HFFc6 (cell line): ENCODE data around the gene DHRS9. TPM values are rescaled to one million over a fixed set of nuclear protein-coding genes. Genes with fewer than 3 reads are reported as not detected.
A peak's percentile ranks its signal among the peaks of the same experiment; 100 is the strongest.

Source experiments
- DNase-seq: peaks from one replicate; pipeline ENCODE4 v3.0.0-alpha.2; 2018
- H3K27ac Mint-ChIP-seq: 2 replicates; pipeline ENCODE4 v1.8.0; 2020; ENCODE audit warnings: mild to moderate bottlenecking, mixed read lengths
- H3K27me3 Mint-ChIP-seq: 2 replicates; pipeline ENCODE4 v1.8.0; 2021; ENCODE audit warnings: mild to moderate bottlenecking, moderate library complexity, mixed read lengths; ENCODE audit not compliant: insufficient read depth
- H3K36me3 Mint-ChIP-seq: 2 replicates; pipeline ENCODE4 v1.8.0; 2021; ENCODE audit warnings: low read depth, mixed read lengths
- H3K4me1 Mint-ChIP-seq: 2 replicates; pipeline ENCODE4 v1.8.0; 2020; ENCODE audit warnings: low read depth, mixed read lengths
- H3K4me3 Mint-ChIP-seq: 2 replicates; pipeline ENCODE4 v1.8.0; 2020; ENCODE audit warnings: mild to moderate bottlenecking, moderate library complexity, mixed read lengths
- H3K9me3 Mint-ChIP-seq: 2 replicates; pipeline ENCODE4 v1.8.0; 2020; ENCODE audit warnings: mild to moderate bottlenecking, mixed read lengths
- CTCF ChIP-seq: fragments of 200-600 bp; sonication (generic); IDR thresholded peaks from 2 replicates; pipeline ENCODE4 v1.5.0; 2021; ENCODE audit warnings: antibody characterized with exemption, mild to moderate bottlenecking
- long read RNA-seq: library from polyadenylated mRNA; unstranded; transcript quantifications from one replicate; pipeline ENCODE4 v2.0.0, GENCODE V29; 2019
- total RNA-seq, 6 experiments: library from RNA; stranded (reverse); fragmentation: NEBNext Ultra II Directional; extraction: Animal tissue kit (Norgen Biotek cat#: 25700); gene quantifications; 2 replicates in 1 of 6; 3 replicates in 5 of 6; pipeline ENCODE4 v1.2.3, GENCODE V29; 2021

The DHRS9 gene
- not detected for total RNA-seq
- long read RNA-seq, result 0 reads

- Mint-ChIP-seq H3K4me3 (no peak within 1 kb of the TSS), H3K27ac (no peak within 1 kb of the TSS), H3K4me1 (no peaks in the 10 kb centered on the region), H3K36me3 (no peaks in the 10 kb centered on the region), H3K27me3 (no peaks in the 10 kb centered on the region), H3K9me3 (peaks cover 43% of the 10 kb centered on the region)
- no peak for TF ChIP-seq CTCF
- DNase-seq, result peak; percentile 20
These were observed at the start of gene DHRS9 for GRCh38 chr2:169069341-169069740. TSS of gene DHRS9 (plus strand) at chr2:169069563. CDS start at chr2:169081582, 12,019 bp downstream.

- Mint-ChIP-seq H3K9me3 (peaks cover 13% of the 10 kb centered on the region), H3K4me1 (no peaks in the 10 kb centered on the region), H3K27me3 (no peaks in the 10 kb centered on the region; the same call in 1 of the 2 replicates), H3K4me3 (no peak overlapping the region), H3K36me3 (no peaks in the 10 kb centered on the region), H3K27ac (no peak overlapping the region)
- no peak for DNase-seq
- no peak for TF ChIP-seq CTCF
These were observed 46.2 kb upstream of the DHRS9 start for GRCh38 chr2:169023161-169023560.

- H3K4me3 Mint-ChIP-seq, result no peak overlapping the region
- H3K27ac Mint-ChIP-seq, result no peak overlapping the region
- no peaks in the 10 kb centered on the region for H3K4me1 Mint-ChIP-seq
- H3K27me3 Mint-ChIP-seq, result no peaks in the 10 kb centered on the region; the same call in 1 of the 2 replicates
- TF ChIP-seq CTCF, result no peak
- peaks cover 19% of the 10 kb centered on the region for H3K9me3 Mint-ChIP-seq
- H3K36me3 Mint-ChIP-seq, result no peaks in the 10 kb centered on the region
- no peak for DNase-seq
These were observed 43.3 kb upstream of the DHRS9 start for GRCh38 chr2:169026056-169026455.

- Mint-ChIP-seq H3K36me3 (no peaks in the 10 kb centered on the region), H3K27me3 (no peaks in the 10 kb centered on the region; the same call in 1 of the 2 replicates), H3K9me3 (peaks cover 27% of the 10 kb centered on the region), H3K27ac (no peak overlapping the region), H3K4me1 (no peaks in the 10 kb centered on the region), H3K4me3 (no peak overlapping the region)
- no peak for TF ChIP-seq CTCF
- no peak for DNase-seq
These were observed 42.1 kb upstream of the DHRS9 start for GRCh38 chr2:169027234-169027633.

- Mint-ChIP-seq H3K4me1 (no peaks in the 10 kb centered on the region), H3K9me3 (peaks cover 44% of the 10 kb centered on the region), H3K36me3 (peaks cover 5% of the 10 kb centered on the region; the same call in 1 of the 2 replicates), H3K27ac (no peak overlapping the region), H3K4me3 (no peak overlapping the region), H3K27me3 (no peaks in the 10 kb centered on the region; the same call in none of the 2 replicates)
- no peak for DNase-seq
- TF ChIP-seq CTCF, result no peak
These were observed 40.0 kb upstream of the DHRS9 start for GRCh38 chr2:169029341-169029740.
